Heart left ventricle (tissue), 16 donors: ENCODE data around the gene DRAM1. TPM values are rescaled to one million over a fixed set of nuclear protein-coding genes. Genes with fewer than 3 reads are reported as not detected.

Experiments used
- ATAC-seq, 4 donors: fragments of 200-7000 bp; cut with Tn5 transposase; one replicate each; pipeline ENCODE4 v1.9.1; 2020 to 2022; ENCODE audit warnings: moderate library complexity in 4 of 4, mild to moderate bottlenecking in 3 of 4, moderate number of reproducible peaks in 1 of 4
- DNase-seq, 5 donors: peaks; one replicate each; pipeline ENCODE4 v3.0.0-alpha.2; 2020
- H3K27ac ChIP-seq, 12 donors: fragments of 200-600 bp; sonication (generic) in 4 of 12; one replicate each; pipeline versions ENCODE4 v1.5.0 to v1.8.0; 2016 to 2022; ENCODE audit warnings: mild to moderate bottlenecking in 2 of 12
- H3K27me3 ChIP-seq, 9 donors: fragments of 200-600 bp; sonication (generic) in 2 of 9; one replicate each; pipeline versions ENCODE4 v1.5.1 to v1.8.0; 2016 to 2022; ENCODE audit warnings: mild to moderate bottlenecking in 3 of 9
- H3K36me3 ChIP-seq, 9 donors: fragments of 200-600 bp; sonication (generic) in 2 of 9; one replicate each; pipeline versions ENCODE4 v1.5.0 to v1.8.0; 2018 to 2022; ENCODE audit warnings: mild to moderate bottlenecking in 2 of 9
- H3K4me1 ChIP-seq, 12 donors: fragments of 200-600 bp; sonication (generic) in 4 of 12; one replicate each; pipeline versions ENCODE4 v1.5.0 to v1.8.0; 2016 to 2022; ENCODE audit warnings: mild to moderate bottlenecking in 3 of 12
- H3K4me3 ChIP-seq, 12 donors: fragments of 200-600 bp; sonication (generic) in 4 of 12; one replicate each; pipeline versions ENCODE4 v1.5.0 to v1.8.0; 2017 to 2022; ENCODE audit warnings: mild to moderate bottlenecking in 9 of 12, moderate library complexity in 4 of 12
- H3K9me3 ChIP-seq, 12 donors: fragments of 200-600 bp; sonication (generic) in 4 of 12; one replicate each; pipeline versions ENCODE4 v1.5.0 to v1.8.0; 2016 to 2022; ENCODE audit warnings: mild to moderate bottlenecking in 1 of 12
- CTCF ChIP-seq, 12 donors: fragments of 200-600 bp; sonication (generic) in 4 of 12; IDR thresholded peaks; one replicate each; pipeline versions ENCODE4 v1.5.0 to v1.8.0; 2018 to 2022; ENCODE audit warnings: antibody characterized with exemption in 12 of 12, mild to moderate bottlenecking in 5 of 12
- POLR2A ChIP-seq, 2 donors: fragments of 450-650 bp; IDR thresholded peaks; one replicate each; pipeline ENCODE4 v1.6.1; 2017; ENCODE audit warnings: antibody characterized with exemption in 2 of 2, mild to moderate bottlenecking in 2 of 2, moderate library complexity in 2 of 2
- WGBS, 4 donors: extraction: QIAGEN DNeasy Blood & Tissue Kit in 2 of 4; methylation state at CpG; one replicate each; pipeline versions ENCODE4 v1.1.5 to v1.1.7; 2013 to 2018; 5-methylcytosine and 5-hydroxymethylcytosine counted together
- intact Hi-C, 10 donors: fragments of 100-400 bp; cut with DNase I; formaldehyde crosslinking; loops; one replicate each; pipeline versions ENCODE4 v1.11.1 to v1.14.2; 2022
- polyA plus RNA-seq, 2 donors: library from polyadenylated mRNA; stranded (reverse); fragments of 200-250 nt; gene quantifications; one replicate each; pipeline ENCODE4 v1.2.3, GENCODE V29; 2013
- total RNA-seq, 9 donors: library from RNA; depleted of rRNA in 2 of 9; stranded (reverse); fragments of >200 nt in 2 of 9; fragmentation: NEBNext Ultra II Directional in 3 of 9; extraction: Animal tissue kit (Norgen Biotek cat#: 25700) in 3 of 9; gene quantifications; one replicate each; pipeline versions ENCODE4 v1.1.0 to v1.2.4, GENCODE V29; 2016 to 2023
- donor health status: ischemic (EF 13 %, LVEDD 7.1; RV severe dilation, severe dysfunction).
- donor health status: healthy with polysubstance abuse.
- donor health status: DM: no; HTN: yes; CAD: no.
- donor health status: DM: no; HTN: no; CAD: no.
- donor health status: ischemic (EF 25% LVEDD 6.9; RV normal size, moderate dysfunction).
- donor health status: ischemic (EF 25% LVEDD 5.7; RV mildly dilated, moderate dysfunction).
- donor health status: healthy.
- donor health status: DM: yes; HTN: yes; CAD: no.
- donor health status: ischemic (EF 35%, LVEDD 5.7; RV mildly dilated, moderate dysfunction).
- donor health status: nonischemic (EF 11% LVEDD 7.7; RV severe dilation, severe dysfunction).
- donor health status: DM: yes; HTN: yes; CAD: no.
- donor health status: PGD.
- donor health status: ischemic (EF 29% LVEDD 5.4; RV normal size, mild dysfunction).
- donor health status: nonischemic (EF 23%, LVEDD 6.1; RV moderate dilation, normal function).

Gene DRAM1
- total and polyA plus RNA-seq, 11 donors: 2.9 to 40.7 (median 4.3) TPM

- ATAC-seq (peak in 3 of 4 donors; percentile 18 to 33 (median 33)), DNase-seq (no peak)
- Histone ChIP-seq H3K9me3 (no peaks in the 10 kb centered on the region), H3K27me3 (no peaks in the 10 kb centered on the region), H3K36me3 (peaks cover 0 to 51% (median 7%) of the 10 kb centered on the region in 9 donors), H3K4me3 (peak overlapping the region in 1 of 12 donors; percentile 1), H3K4me1 (peaks cover 0 to 24% (median 0%) of the 10 kb centered on the region in 12 donors), H3K27ac (peak overlapping the region in 1 of 12 donors; percentile 81)
- TF ChIP-seq CTCF (IDR thresholded peaks at IDR 0.05): no peak
- WGBS, 4 donors: 84 to 93% (median 88%) methylated on average over 8 of the region's 8 CpGs
- intact Hi-C loops: no loop called here
These were observed 25.3 kb downstream of the DRAM1 start for GRCh38 chr12:101902641-101903040.

- 75 to 93% (median 81%) methylated on average over 2 of the region's 2 CpGs for WGBS, 4 donors
- peaks cover 0 to 33% (median 4%) of the 10 kb centered on the region in 9 donors for H3K36me3 ChIP-seq
- DNase-seq: no peak
- peaks cover 0 to 48% (median 0%) of the 10 kb centered on the region in 12 donors for H3K4me1 ChIP-seq
- no peak overlapping the region for H3K4me3 ChIP-seq
- no peak overlapping the region for H3K27ac ChIP-seq
- no peak for ATAC-seq
- intact Hi-C loops: no loop called here
- TF ChIP-seq CTCF (IDR thresholded peaks at IDR 0.05) (no peak), POLR2A (IDR thresholded peaks at IDR 0.05) (no peak)
- H3K9me3 ChIP-seq: no peaks in the 10 kb centered on the region
- H3K27me3 ChIP-seq: no peaks in the 10 kb centered on the region
These were observed 28.8 kb downstream of the DRAM1 start for GRCh38 chr12:101906226-101906625.

GRCh38 chr12:101908395-101908794 is 31.0 kb downstream of the DRAM1 start:
- peaks cover 0 to 19% (median 0%) of the 10 kb centered on the region in 9 donors for H3K36me3 ChIP-seq
- H3K9me3 ChIP-seq: no peaks in the 10 kb centered on the region
- 95 to 97% (median 96%) methylated on average over 3 of the region's 3 CpGs for WGBS, 4 donors
- intact Hi-C loops: no loop called here
- ATAC-seq (no peak), DNase-seq (no peak)
- H3K27ac ChIP-seq: no peak overlapping the region
- peaks cover 0 to 36% (median 0%) of the 10 kb centered on the region in 12 donors for H3K4me1 ChIP-seq
- no peaks in the 10 kb centered on the region for H3K27me3 ChIP-seq
- no peak for TF ChIP-seq POLR2A (IDR thresholded peaks at IDR 0.05)
- TF ChIP-seq CTCF (IDR thresholded peaks at IDR 0.05): no peak
- no peak overlapping the region for H3K4me3 ChIP-seq

- no peak for DNase-seq
- H3K4me3 ChIP-seq: no peak overlapping the region
- ATAC-seq: no peak
- no peaks in the 10 kb centered on the region for H3K27me3 ChIP-seq
- H3K27ac ChIP-seq: peak overlapping the region in 1 of 12 donors; percentile 76
- intact Hi-C loops: no loop called here
- WGBS, 4 donors: 87 to 91% (median 87%) methylated on average over 7 of the region's 7 CpGs
- TF ChIP-seq CTCF (IDR thresholded peaks at IDR 0.05) (no peak), POLR2A (IDR thresholded peaks at IDR 0.05) (no peak)
- H3K4me1 ChIP-seq: peaks cover 0 to 34% (median 0%) of the 10 kb centered on the region in 12 donors
- no peaks in the 10 kb centered on the region for H3K9me3 ChIP-seq
- H3K36me3 ChIP-seq: peaks cover 0 to 16% (median 0%) of the 10 kb centered on the region in 9 donors
These were observed 32.3 kb downstream of the DRAM1 start for GRCh38 chr12:101909646-101910045.
